CD4-positive, alpha-beta T cell (primary cell): Measurements from ENCODE around the gene DDA1. TPM values are rescaled to one million over a fixed set of nuclear protein-coding genes. Genes with fewer than 3 reads are reported as not detected.
"Not testable (repeated sequence)": the region's sequence is repeated elsewhere in the genome, so short reads cannot be mapped to it uniquely, and the experiment has no call there.

Source experiments
- ATAC-seq: fragments of 200-7000 bp; cut with Tn5 transposase; one replicate; pipeline ENCODE4 v1.10.0; 2022; ENCODE audit warnings: mild to moderate bottlenecking; ENCODE audit not compliant: poor library complexity
- CTCF ChIA-PET: fragments of 350-600 bp; sonication (Branson Sonifier 250); formaldehyde crosslinking; loops from one replicate; lab custom pipeline; 2021; ENCODE audit warnings: antibody characterized with exemption, inconsistent platforms; lab: Charles Lee
- POLR2A ChIA-PET: fragments of 350-600 bp; sonication (Branson Sonifier 250); formaldehyde crosslinking; loops from one replicate; lab custom pipeline; 2021; ENCODE audit warnings: antibody characterized with exemption, inconsistent platforms; lab: Charles Lee
- DNase-seq, 14 experiments: peaks; one replicate each; pipeline ENCODE4 v3.0.0-alpha.2; 2013 to 2020; ENCODE audit warnings: mixed read lengths in 2 of 14
- H3K27ac ChIP-seq, 2 donors: one replicate each; pipeline versions ENCODE4 v1.5.1 to v1.7.0; 2013; ENCODE audit warnings: low read length in 2 of 2, low read depth in 1 of 2, mild to moderate bottlenecking in 1 of 2
- H3K27me3 ChIP-seq, 2 experiments: 1 replicate in 1 of 2; 2 replicates in 1 of 2; pipeline versions ENCODE4 v1.6.1 to v1.7.0; 2013; ENCODE audit warnings: low read length in 2 of 2, control low read depth in 1 of 2, mild to moderate bottlenecking in 1 of 2, moderate library complexity in 1 of 2; ENCODE audit not compliant: insufficient read depth in 2 of 2, control insufficient read depth in 1 of 2
- H3K36me3 ChIP-seq: one replicate; pipeline ENCODE4 v1.6.1; 2013; ENCODE audit warnings: low read length, control low read depth; ENCODE audit not compliant: insufficient read depth
- H3K4me1 ChIP-seq: one replicate; pipeline ENCODE4 v1.6.1; 2013; ENCODE audit warnings: low read length, control low read depth; ENCODE audit not compliant: insufficient read depth
- H3K4me3 ChIP-seq: one replicate; pipeline ENCODE4 v1.5.1; 2013; ENCODE audit warnings: mild to moderate bottlenecking, low read length, moderate library complexity
- H3K9me3 ChIP-seq, 2 experiments: 1 replicate in 1 of 2; 2 replicates in 1 of 2; pipeline versions ENCODE4 v1.6.1 to v1.7.0; 2013; ENCODE audit warnings: low read length in 2 of 2, mild to moderate bottlenecking in 2 of 2, control low read depth in 1 of 2, moderate library complexity in 1 of 2; ENCODE audit not compliant: control insufficient read depth in 1 of 2, insufficient read depth in 1 of 2
- H3K27ac Mint-ChIP-seq: one replicate; pipeline ENCODE4 v1.8.0; 2020; ENCODE audit warnings: mixed read lengths
- H3K27me3 Mint-ChIP-seq: one replicate; pipeline ENCODE4 v1.8.0; 2021; ENCODE audit warnings: mixed read lengths
- H3K36me3 Mint-ChIP-seq: one replicate; pipeline ENCODE4 v1.8.0; 2021; ENCODE audit warnings: low read depth, mixed read lengths
- H3K4me1 Mint-ChIP-seq: one replicate; pipeline ENCODE4 v1.8.0; 2021; ENCODE audit warnings: low read depth, mixed read lengths
- H3K4me3 Mint-ChIP-seq: one replicate; pipeline ENCODE4 v1.8.0; 2020; ENCODE audit warnings: mild to moderate bottlenecking, mixed read lengths
- H3K9me3 Mint-ChIP-seq: one replicate; pipeline ENCODE4 v1.8.0; 2020; ENCODE audit warnings: mixed read lengths
- intact Hi-C, 2 experiments: fragments of 100-400 bp; cut with DNase I in 1 of 2; cut with micrococcal nuclease in 1 of 2; formaldehyde crosslinking; loops; one replicate each; pipeline versions ENCODE4 v1.15.1 to v1.9.0; 2023 to 2025; cut with DNase I, micrococcal nuclease
- total RNA-seq, 174 experiments: library from RNA in 2 of 174; stranded (reverse) in 2 of 174; gene quantifications; one replicate each; pipeline ENCODE4 v1.2.3 and lab custom pipeline; 2021 to 2026
- TF ChIP-seq, protein P1 (sequence below): fragments of 200-600 bp; IDR thresholded peaks from one replicate; pipeline ENCODE4 v1.8.0; 2022; ENCODE audit warnings: antibody characterized with exemption, mild to moderate bottlenecking

The DDA1 gene
- total RNA-seq, 2 experiments from 2014 or later: 41.4 to 43.4 TPM

DNA sequence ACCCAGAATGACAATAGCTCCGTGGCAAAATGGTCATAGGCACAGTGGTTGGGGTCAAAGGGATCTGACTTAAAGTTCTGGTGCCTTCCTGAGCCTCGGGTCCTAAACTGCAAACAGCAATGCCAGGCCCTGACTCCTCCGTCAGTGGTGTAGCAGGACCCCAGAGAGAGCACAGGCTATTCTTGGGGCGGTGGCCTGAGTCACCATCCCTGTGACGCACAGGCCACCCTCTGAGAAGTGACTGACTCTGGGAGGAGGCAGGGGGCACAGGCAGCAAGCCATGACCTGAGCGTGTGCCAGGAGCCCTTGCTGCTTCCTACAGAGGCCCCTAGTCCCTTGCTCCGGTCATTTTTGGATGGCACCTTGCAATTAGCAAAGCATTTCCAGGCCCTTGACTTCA is 49.0 kb downstream of the DDA1 start:
- Mint-ChIP-seq H3K36me3 (no peaks in the 10 kb centered on the region), H3K4me1 (no peaks in the 10 kb centered on the region), H3K4me3 (no peak overlapping the region), H3K27me3 (peaks cover 5% of the 10 kb centered on the region), H3K27ac (no peak overlapping the region), H3K9me3 (no peaks in the 10 kb centered on the region)
- Histone ChIP-seq H3K4me3 (no peak overlapping the region), H3K4me1 (no peaks in the 10 kb centered on the region), H3K36me3 (no peaks in the 10 kb centered on the region), H3K9me3 (no peaks in the 10 kb centered on the region), H3K27ac (no peak overlapping the region), H3K27me3 (no peaks in the 10 kb centered on the region)
- no peak for ATAC-seq
- intact Hi-C loops: no loop called here
- ChIA-PET POLR2A (no interaction called here), CTCF (no interaction called here)
- DNase-seq: no peak
- TF ChIP-seq, protein P1, sequence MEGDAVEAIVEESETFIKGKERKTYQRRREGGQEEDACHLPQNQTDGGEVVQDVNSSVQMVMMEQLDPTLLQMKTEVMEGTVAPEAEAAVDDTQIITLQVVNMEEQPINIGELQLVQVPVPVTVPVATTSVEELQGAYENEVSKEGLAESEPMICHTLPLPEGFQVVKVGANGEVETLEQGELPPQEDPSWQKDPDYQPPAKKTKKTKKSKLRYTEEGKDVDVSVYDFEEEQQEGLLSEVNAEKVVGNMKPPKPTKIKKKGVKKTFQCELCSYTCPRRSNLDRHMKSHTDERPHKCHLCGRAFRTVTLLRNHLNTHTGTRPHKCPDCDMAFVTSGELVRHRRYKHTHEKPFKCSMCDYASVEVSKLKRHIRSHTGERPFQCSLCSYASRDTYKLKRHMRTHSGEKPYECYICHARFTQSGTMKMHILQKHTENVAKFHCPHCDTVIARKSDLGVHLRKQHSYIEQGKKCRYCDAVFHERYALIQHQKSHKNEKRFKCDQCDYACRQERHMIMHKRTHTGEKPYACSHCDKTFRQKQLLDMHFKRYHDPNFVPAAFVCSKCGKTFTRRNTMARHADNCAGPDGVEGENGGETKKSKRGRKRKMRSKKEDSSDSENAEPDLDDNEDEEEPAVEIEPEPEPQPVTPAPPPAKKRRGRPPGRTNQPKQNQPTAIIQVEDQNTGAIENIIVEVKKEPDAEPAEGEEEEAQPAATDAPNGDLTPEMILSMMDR: no peak

DNA sequence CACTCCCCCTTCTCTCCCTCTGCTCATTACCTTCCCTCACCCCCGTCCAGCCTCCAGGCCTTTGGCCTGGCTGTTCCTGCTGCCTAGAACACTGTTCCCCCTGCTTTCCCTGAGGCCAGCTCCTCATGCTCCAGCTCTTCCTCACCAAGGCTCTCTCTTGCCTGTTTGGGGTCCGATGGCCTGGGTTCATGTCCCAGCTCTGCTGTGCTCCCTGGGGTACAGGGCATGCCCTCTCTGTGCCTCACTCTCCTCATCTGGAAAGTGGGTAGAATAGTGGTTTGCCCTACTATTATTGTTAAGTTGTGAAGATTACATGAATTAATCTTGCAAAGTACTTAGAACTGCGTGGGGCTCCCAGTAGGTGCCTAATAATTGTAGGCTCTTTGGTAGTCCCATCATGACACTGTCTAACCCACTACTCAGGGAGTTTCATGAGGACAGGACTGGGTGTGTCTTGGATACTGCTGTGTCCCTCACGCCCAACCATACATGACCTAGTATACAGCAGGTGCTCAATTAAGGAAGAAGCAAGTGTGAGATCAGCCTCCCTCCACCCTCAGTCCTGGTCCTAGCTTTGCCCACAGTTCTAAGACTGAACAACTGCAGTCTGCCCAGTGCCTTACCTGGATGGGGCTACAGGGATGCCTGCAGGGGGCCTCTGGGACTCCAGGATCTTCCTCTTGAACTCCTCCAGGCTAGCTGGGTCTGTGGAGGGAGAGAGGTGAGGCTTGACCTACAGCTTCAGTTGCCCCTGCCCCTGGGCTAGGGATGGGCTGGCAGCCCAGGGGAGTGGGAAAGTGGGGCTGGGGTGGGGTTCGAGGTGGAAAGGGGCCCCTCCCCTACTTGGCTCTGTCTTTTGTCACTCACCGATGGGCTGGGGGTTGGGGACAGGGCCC is 50.8 kb downstream of the DDA1 start:
- Mint-ChIP-seq H3K4me1 (no peaks in the 10 kb centered on the region), H3K36me3 (no peaks in the 10 kb centered on the region), H3K9me3 (no peaks in the 10 kb centered on the region), H3K4me3 (no peak overlapping the region), H3K27ac (no peak overlapping the region), H3K27me3 (no peaks in the 10 kb centered on the region)
- Histone ChIP-seq H3K4me1 (no peaks in the 10 kb centered on the region), H3K27ac (no peak overlapping the region), H3K36me3 (no peaks in the 10 kb centered on the region), H3K9me3 (no peaks in the 10 kb centered on the region), H3K27me3 (no peaks in the 10 kb centered on the region), H3K4me3 (no peak overlapping the region)
- intact Hi-C loops: no loop called here
- TF ChIP-seq, protein P1: no peak
- POLR2A ChIA-PET: no interaction called here
- ATAC-seq (no peak), DNase-seq (no peak)
- CTCF ChIA-PET: no interaction called here

GRCh38 chr19:17363852-17364605 is 54.7 kb downstream of the DDA1 start:
- H3K4me3 Mint-ChIP-seq, H3K27me3 Mint-ChIP-seq, H3K4me3 ChIP-seq, POLR2A ChIA-PET, H3K36me3 Mint-ChIP-seq, ATAC-seq, intact Hi-C loops, H3K9me3 Mint-ChIP-seq, DNase-seq, H3K36me3 ChIP-seq, H3K27me3 ChIP-seq, H3K4me1 ChIP-seq, CTCF ChIA-PET, H3K27ac Mint-ChIP-seq, H3K9me3 ChIP-seq, H3K4me1 Mint-ChIP-seq, H3K27ac ChIP-seq: not testable (repeated sequence)
